Thyroid gland (tissue), 4 donors: Measurements from ENCODE around the gene TYK2.

ENCODE experiments used
- POLR2A ChIP-seq, 2 donors: fragments of 450-650 bp; IDR thresholded peaks; one replicate each; pipeline ENCODE4 v1.6.1; 2017; ENCODE audit warnings: antibody characterized with exemption in 2 of 2, mild to moderate bottlenecking in 2 of 2, moderate library complexity in 1 of 2
- TF ChIP-seq, protein P1 (sequence below), 6 experiments: fragments of 200-600 bp in 3 of 6; fragments of 450-650 bp in 3 of 6; sonication (generic) in 3 of 6; IDR thresholded peaks; one replicate each; pipeline ENCODE4 v1.5.1; 2016 to 2019; ENCODE audit warnings: antibody characterized with exemption in 6 of 6, mild to moderate bottlenecking in 2 of 6, inconsistent platforms in 1 of 6, moderate library complexity in 1 of 6

- TF ChIP-seq, protein P1, sequence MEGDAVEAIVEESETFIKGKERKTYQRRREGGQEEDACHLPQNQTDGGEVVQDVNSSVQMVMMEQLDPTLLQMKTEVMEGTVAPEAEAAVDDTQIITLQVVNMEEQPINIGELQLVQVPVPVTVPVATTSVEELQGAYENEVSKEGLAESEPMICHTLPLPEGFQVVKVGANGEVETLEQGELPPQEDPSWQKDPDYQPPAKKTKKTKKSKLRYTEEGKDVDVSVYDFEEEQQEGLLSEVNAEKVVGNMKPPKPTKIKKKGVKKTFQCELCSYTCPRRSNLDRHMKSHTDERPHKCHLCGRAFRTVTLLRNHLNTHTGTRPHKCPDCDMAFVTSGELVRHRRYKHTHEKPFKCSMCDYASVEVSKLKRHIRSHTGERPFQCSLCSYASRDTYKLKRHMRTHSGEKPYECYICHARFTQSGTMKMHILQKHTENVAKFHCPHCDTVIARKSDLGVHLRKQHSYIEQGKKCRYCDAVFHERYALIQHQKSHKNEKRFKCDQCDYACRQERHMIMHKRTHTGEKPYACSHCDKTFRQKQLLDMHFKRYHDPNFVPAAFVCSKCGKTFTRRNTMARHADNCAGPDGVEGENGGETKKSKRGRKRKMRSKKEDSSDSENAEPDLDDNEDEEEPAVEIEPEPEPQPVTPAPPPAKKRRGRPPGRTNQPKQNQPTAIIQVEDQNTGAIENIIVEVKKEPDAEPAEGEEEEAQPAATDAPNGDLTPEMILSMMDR (IDR thresholded peaks at IDR 0.05), result no peak
- no peak for TF ChIP-seq POLR2A (IDR thresholded peaks at IDR 0.05)
Observed at GRCh38 chr19:10346509-10346908, 33.9 kb downstream of the TYK2 start.
